ENCODE data around the gene KRT20.
"Not testable (repeated sequence)": the region's sequence is repeated elsewhere in the genome, so short reads cannot be mapped to it uniquely, and the experiment has no call there.

The KRT20 gene

GRCh38 chr17:40864661-40865390 is 20.2 kb downstream of the KRT20 start:
- Histone ChIP-seq H3K4me3 (ENCODE audit: insufficient read length, low read depth) (no peak overlapping the region), H3K4me1 (ENCODE audit: insufficient read depth, insufficient read length) (no peaks in the 10 kb centered on the region), H3K36me3 (ENCODE audit: insufficient read depth, insufficient read length, low read length) (no peaks in the 10 kb centered on the region), H3K9me3 (ENCODE audit: insufficient read depth, low read length) (no peaks in the 10 kb centered on the region), H3K27me3 (ENCODE audit: insufficient read depth, insufficient read length) (no peaks in the 10 kb centered on the region), H3K9ac (ENCODE audit: insufficient read length, low read depth) (no peak overlapping the region)
- no peak for TF ChIP-seq YY1 (IDR thresholded peaks at IDR 0.05; ENCODE audit: insufficient read depth, insufficient read length)
- TF ChIP-seq SUZ12 (IDR thresholded peaks at IDR 0.05; ENCODE audit: extremely low read depth, insufficient read depth, insufficient read length), result no peak
- TF ChIP-seq ZNF274 (IDR thresholded peaks at IDR 0.05; ENCODE audit: low read depth, low read length), result no peak
- DNase-seq (ENCODE audit: low read depth, low spot score), result no peak

GRCh38 chr17:40862985-40863733 is 21.9 kb downstream of the KRT20 start:
- H3K9me3 ChIP-seq (ENCODE audit: insufficient read depth, low read length), result no peaks in the 10 kb centered on the region
- DNase-seq (ENCODE audit: low read depth, low spot score), result no peak
- no peaks in the 10 kb centered on the region for H3K27me3 ChIP-seq (ENCODE audit: insufficient read depth, insufficient read length)
- no peaks in the 10 kb centered on the region for H3K4me1 ChIP-seq (ENCODE audit: insufficient read depth, insufficient read length)
- no peak overlapping the region for H3K9ac ChIP-seq (ENCODE audit: insufficient read length, low read depth)
- TF ChIP-seq ZNF274 (IDR thresholded peaks at IDR 0.05; ENCODE audit: low read depth, low read length), result no peak
- no peak for TF ChIP-seq YY1 (IDR thresholded peaks at IDR 0.05; ENCODE audit: insufficient read depth, insufficient read length)
- TF ChIP-seq SUZ12 (IDR thresholded peaks at IDR 0.05; ENCODE audit: extremely low read depth, insufficient read depth, insufficient read length), result no peak
- no peaks in the 10 kb centered on the region for H3K36me3 ChIP-seq (ENCODE audit: insufficient read depth, insufficient read length, low read length)
- H3K4me3 ChIP-seq (ENCODE audit: insufficient read length, low read depth), result no peak overlapping the region

GRCh38 chr17:40859536-40859935 is 25.5 kb downstream of the KRT20 start:
- no peaks in the 10 kb centered on the region for H3K36me3 ChIP-seq (ENCODE audit: insufficient read depth, insufficient read length, low read length)
- H3K27me3 ChIP-seq (ENCODE audit: insufficient read depth, insufficient read length), result no peaks in the 10 kb centered on the region
- no peaks in the 10 kb centered on the region for H3K9me3 ChIP-seq (ENCODE audit: insufficient read depth, low read length)
- no peak overlapping the region for H3K9ac ChIP-seq (ENCODE audit: insufficient read length, low read depth)
- DNase-seq (ENCODE audit: low read depth, low spot score), result no peak
- TF ChIP-seq SUZ12 (IDR thresholded peaks at IDR 0.05; ENCODE audit: extremely low read depth, insufficient read depth, insufficient read length) (no peak), ZNF274 (IDR thresholded peaks at IDR 0.05; ENCODE audit: low read depth, low read length) (no peak), YY1 (IDR thresholded peaks at IDR 0.05; ENCODE audit: insufficient read depth, insufficient read length) (no peak)
- H3K4me1 ChIP-seq (ENCODE audit: insufficient read depth, insufficient read length), result no peaks in the 10 kb centered on the region
- no peak overlapping the region for H3K4me3 ChIP-seq (ENCODE audit: insufficient read length, low read depth)

GRCh38 chr17:40858667-40859066 is 26.4 kb downstream of the KRT20 start:
- H3K4me3 ChIP-seq (ENCODE audit: insufficient read length, low read depth); H3K27me3 ChIP-seq (ENCODE audit: insufficient read depth, insufficient read length); DNase-seq (ENCODE audit: low read depth, low spot score); H3K9ac ChIP-seq (ENCODE audit: insufficient read length, low read depth); H3K9me3 ChIP-seq (ENCODE audit: insufficient read depth, low read length); H3K36me3 ChIP-seq (ENCODE audit: insufficient read depth, insufficient read length, low read length); H3K4me1 ChIP-seq (ENCODE audit: insufficient read depth, insufficient read length): not testable (repeated sequence)

- no peaks in the 10 kb centered on the region for H3K27me3 ChIP-seq (ENCODE audit: insufficient read depth, insufficient read length)
- H3K4me3 ChIP-seq (ENCODE audit: insufficient read length, low read depth), result no peak overlapping the region
- no peaks in the 10 kb centered on the region for H3K4me1 ChIP-seq (ENCODE audit: insufficient read depth, insufficient read length)
- H3K9ac ChIP-seq (ENCODE audit: insufficient read length, low read depth), result no peak overlapping the region
- TF ChIP-seq YY1 (IDR thresholded peaks at IDR 0.05; ENCODE audit: insufficient read depth, insufficient read length), result no peak
- no peak for TF ChIP-seq SUZ12 (IDR thresholded peaks at IDR 0.05; ENCODE audit: extremely low read depth, insufficient read depth, insufficient read length)
- TF ChIP-seq ZNF274 (IDR thresholded peaks at IDR 0.05; ENCODE audit: low read depth, low read length), result no peak
- H3K9me3 ChIP-seq (ENCODE audit: insufficient read depth, low read length), result no peaks in the 10 kb centered on the region
- no peaks in the 10 kb centered on the region for H3K36me3 ChIP-seq (ENCODE audit: insufficient read depth, insufficient read length, low read length)
- no peak for DNase-seq (ENCODE audit: low read depth, low spot score)
These were observed 27.5 kb downstream of the KRT20 start for GRCh38 chr17:40857535-40857934.

GRCh38 chr17:40854175-40854814 is 30.7 kb downstream of the KRT20 start:
- DNase-seq (ENCODE audit: low read depth, low spot score), result no peak

GRCh38 chr17:40852364-40852763 is 32.7 kb downstream of the KRT20 start:
- H3K9ac ChIP-seq (ENCODE audit: insufficient read length, low read depth), result no peak overlapping the region
- no peaks in the 10 kb centered on the region for H3K9me3 ChIP-seq (ENCODE audit: insufficient read depth, low read length)
- no peaks in the 10 kb centered on the region for H3K36me3 ChIP-seq (ENCODE audit: insufficient read depth, insufficient read length, low read length)
- H3K4me1 ChIP-seq (ENCODE audit: insufficient read depth, insufficient read length), result no peaks in the 10 kb centered on the region
- TF ChIP-seq SUZ12 (IDR thresholded peaks at IDR 0.05; ENCODE audit: extremely low read depth, insufficient read depth, insufficient read length) (no peak), YY1 (IDR thresholded peaks at IDR 0.05; ENCODE audit: insufficient read depth, insufficient read length) (no peak), ZNF274 (IDR thresholded peaks at IDR 0.05; ENCODE audit: low read depth, low read length) (no peak)
- no peak for DNase-seq (ENCODE audit: low read depth, low spot score)
- H3K4me3 ChIP-seq (ENCODE audit: insufficient read length, low read depth), result no peak overlapping the region
- H3K27me3 ChIP-seq (ENCODE audit: insufficient read depth, insufficient read length), result no peaks in the 10 kb centered on the region

More at GRCh38 chr17:40854175-40854814, 30.7 kb downstream of the KRT20 start:
- Histone ChIP-seq H3K27me3 (ENCODE audit: insufficient read depth, insufficient read length) (no peaks in the 10 kb centered on the region), H3K4me1 (ENCODE audit: insufficient read depth, insufficient read length) (no peaks in the 10 kb centered on the region), H3K9ac (ENCODE audit: insufficient read length, low read depth) (no peak overlapping the region), H3K4me3 (ENCODE audit: insufficient read length, low read depth) (no peak overlapping the region), H3K36me3 (ENCODE audit: insufficient read depth, insufficient read length, low read length) (no peaks in the 10 kb centered on the region), H3K9me3 (ENCODE audit: insufficient read depth, low read length) (no peaks in the 10 kb centered on the region)
- TF ChIP-seq YY1 (IDR thresholded peaks at IDR 0.05; ENCODE audit: insufficient read depth, insufficient read length) (no peak), ZNF274 (IDR thresholded peaks at IDR 0.05; ENCODE audit: low read depth, low read length) (no peak), SUZ12 (IDR thresholded peaks at IDR 0.05; ENCODE audit: extremely low read depth, insufficient read depth, insufficient read length) (no peak)
